GM20431 (cell line): ENCODE results near the gene SLC6A19.

ENCODE experiments used
- in situ Hi-C: fragments of 300-500 bp; cut with MseI, MboI; formaldehyde crosslinking; loops from one replicate; pipeline ENCODE4 v1.15.0; 2020; ENCODE audit warnings: low sequenced_read_pairs; ENCODE audit not compliant: unreplicated experiment

SLC6A19 gene

DNA sequence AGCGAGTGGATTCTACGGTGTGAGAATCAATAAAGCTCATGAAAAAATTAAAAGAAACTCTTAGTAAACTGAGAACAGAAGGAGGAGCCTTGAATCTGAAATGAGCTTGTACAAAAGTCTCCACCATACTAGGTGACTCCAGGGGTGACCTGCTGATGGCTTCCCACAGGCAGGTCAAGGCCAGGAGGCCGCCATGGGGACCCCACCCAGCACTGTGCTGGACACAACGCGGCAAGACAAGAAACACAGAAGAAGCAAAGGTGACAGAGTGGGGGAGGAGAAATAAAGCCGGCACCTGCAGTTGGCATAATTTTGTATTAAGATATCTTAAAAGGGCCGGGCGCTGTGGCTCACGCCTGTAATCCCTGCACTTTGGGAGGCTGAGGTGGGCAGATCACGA, 12.1 kb upstream of the SLC6A19 start:
- in situ Hi-C loops: no loop called here

DNA sequence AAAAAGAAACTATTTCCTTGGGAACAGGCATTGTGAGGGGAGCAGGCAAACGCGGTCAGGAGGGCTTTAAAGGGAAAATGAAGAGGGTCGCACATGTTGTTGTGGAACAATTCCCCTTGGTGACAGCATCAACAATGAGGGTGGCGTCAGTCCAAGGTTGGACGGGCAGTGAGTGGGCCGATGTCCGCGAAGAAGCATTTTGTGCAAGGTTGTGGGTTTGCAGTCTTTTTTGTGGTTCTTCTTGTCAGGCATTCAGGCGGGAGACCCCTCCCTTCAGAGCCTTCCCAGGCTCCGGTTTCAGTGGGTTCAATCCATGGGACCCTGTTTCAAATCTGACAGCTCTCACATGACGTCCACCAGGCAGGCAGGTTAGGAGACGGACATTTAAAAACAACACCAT, 11.1 kb upstream of the SLC6A19 start:
- in situ Hi-C loops: no loop called here

DNA sequence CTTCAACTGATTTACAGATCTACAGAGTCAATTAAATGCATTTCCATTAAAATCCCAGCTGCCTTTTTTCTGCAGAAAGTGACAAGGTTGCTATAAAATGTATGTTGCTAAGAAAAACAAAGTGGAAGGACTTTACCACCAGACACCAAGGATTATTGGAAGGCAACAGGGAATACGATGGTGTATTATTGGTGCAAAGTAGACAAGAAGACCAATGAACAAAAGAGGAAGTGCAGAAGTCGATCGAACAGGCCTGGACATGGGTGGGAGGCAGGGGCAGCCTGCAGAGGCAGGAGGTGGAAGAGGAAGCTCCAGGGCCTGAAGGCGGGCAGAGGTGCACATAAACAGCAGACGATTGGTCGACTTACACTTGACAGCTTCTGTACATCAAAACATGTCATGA, 10.6 kb upstream of the SLC6A19 start:
- in situ Hi-C loops: no loop called here

DNA sequence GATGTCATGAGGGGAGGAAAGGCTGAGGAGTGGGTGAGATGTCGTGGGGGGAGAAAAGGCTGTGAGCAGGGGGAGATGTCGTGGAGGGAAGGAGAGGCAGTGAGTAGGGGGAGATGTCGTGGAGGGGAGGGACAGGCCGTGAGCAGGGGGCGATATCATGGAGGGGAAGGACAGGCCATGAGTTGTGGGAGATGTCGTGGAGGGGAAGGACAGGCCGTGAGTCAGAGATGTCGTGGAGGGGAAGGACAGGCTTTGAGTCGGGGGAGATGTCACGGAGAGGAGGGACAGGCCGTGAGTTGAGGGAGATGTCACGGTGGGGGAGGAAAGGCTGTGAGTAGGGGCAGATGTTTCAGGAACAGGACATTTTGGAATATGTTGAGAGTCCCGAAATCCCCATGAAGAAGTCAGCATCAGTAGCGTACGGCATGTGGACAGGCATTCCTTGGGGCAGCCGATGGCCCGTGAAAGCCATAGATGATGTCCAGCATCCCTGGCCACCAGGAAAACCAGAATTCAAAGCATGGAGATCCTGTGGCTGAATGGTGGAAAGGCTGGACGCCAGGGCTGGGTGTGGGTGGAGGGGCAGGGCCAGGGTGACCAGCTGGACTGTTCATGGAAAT, 8.3 kb upstream of the SLC6A19 start:
- in situ Hi-C loops: no loop called here

DNA sequence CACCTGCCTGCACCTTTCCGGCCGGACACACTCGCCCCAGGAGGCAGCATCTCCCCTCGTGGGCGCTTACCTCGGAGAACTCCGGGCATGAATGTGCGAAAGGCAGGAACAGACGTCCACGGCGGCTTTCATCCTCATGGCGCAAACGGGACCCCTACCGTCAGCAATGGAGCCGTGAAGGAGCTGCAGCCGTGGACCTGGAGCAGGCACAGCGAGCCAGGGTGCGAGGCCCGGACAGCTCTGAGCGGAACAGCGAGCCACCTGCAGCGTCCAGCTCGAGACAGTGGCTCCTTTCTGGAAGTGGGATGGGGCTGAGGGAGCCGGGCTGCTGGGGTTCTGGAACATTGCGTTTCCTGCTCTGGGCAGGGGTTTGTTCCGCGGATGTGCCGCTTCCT, 7.8 kb upstream of the SLC6A19 start:
- in situ Hi-C loops: no loop called here

DNA sequence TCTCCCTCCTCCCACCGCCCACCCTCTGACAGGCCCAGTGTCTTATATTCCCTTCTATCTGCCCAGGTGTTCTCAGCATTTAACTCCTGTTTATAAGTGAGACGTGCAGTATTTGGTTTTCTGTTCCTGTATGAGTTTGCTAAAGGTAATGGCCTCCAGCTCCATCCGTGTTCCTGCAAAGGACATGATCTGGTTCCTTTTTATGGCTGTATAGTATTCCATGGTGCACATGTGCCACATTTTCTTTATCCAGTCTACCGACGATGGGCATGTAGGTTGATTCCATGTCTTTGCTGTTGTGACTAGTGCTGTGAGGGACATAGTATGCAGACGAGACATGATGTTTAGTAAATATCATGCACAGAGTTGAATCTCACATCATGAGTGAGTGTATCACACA, 7.0 kb upstream of the SLC6A19 start:
- in situ Hi-C loops: no loop called here

DNA sequence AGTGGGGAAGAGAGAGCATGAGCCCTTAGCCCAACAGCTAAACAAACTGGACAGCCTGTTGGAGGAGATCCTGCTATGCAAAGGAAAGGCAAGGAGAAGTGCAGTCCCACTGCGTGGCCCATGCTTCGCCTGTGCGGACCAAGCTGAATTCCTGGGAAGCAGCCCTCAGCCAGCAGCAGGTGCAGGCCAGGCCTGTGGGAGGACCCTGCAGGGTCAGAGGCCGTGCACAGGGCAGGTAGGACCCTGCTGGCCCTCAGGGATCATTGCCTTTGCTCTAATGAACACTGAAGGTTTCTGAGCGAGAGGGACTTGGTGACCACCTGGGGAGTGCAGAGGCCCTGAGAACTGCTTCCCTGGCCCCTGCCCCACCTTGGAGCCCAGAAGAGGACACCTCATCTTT, 6.0 kb upstream of the SLC6A19 start:
- in situ Hi-C loops: no loop called here

DNA sequence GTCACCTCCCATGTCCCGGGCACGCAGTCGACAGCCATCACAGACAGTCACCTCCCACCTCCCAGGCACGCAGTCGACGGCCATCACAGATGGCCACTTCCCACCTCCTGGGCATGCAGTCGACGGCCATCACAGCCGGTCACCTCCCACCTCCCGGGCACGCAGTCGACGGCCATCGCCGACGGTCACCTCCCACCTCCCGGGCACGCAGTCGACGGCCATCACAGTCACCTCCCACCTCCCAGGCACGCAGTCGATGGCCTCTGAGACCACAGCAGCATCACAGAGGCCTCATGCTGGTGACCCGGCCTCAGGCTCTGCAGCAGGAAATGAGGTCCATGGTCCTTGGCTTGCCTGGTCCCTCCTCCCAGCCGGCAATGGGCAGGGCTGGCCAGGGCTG, 5.5 kb upstream of the SLC6A19 start:
- in situ Hi-C loops: no loop called here

DNA sequence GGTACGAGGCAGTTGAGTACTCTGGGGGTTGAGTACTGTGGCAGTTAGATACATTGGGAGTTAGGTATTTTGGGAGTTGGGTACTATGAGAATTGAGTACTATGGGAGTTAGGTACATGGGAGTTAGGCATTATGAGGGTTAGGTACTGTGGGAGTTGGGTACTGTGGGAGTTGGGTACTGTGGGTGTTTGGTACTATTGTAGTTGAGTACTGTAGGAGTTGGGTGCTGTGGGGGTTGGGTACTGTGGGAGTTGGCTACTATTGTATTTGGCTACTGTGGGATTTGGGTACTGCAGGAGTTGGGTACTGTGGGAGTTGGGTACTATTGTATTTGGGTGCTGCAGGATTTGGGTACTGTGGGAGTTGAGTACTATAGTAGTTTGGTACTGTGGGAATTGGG, 4.8 kb upstream of the SLC6A19 start:
- in situ Hi-C loops: no loop called here

DNA sequence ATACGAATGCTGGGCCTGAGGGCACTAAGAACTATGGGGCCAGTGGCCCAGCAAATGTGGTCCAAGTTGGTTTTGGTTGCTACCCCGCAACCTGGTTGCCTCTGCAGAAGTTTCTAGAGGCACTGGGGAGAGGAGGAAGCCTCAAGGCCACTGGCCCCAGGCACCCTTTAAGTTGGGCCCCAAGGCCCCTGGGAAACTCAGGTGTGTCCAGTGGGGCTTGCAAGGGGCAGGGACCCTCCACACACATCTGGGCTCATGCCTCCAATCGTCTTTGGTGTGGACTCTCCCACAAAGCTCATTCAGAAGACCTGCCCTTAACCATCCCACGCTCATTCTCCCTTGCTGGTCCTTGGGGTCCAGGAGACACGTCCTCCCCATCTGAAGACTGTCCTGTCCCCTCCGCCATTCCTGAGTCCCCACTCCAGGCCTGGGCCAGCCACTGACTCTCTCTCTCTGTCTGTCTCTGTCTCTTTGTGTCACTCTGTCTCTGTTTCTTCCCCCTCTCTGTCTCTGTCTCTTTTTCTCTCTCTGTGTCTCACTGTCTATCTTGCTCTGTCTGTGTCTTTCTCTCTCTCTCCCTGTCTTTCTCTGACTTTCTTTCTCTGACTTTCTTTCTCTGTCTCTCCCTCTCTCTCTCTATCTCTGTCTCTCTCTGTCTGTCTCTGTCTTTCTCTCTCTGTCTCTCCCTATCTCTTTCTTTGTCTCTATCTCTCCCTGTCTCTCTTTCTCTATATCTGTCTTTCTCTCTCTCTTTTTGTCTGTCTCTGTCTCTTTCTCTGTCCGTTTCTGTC, 3.3 kb upstream of the SLC6A19 start:
- in situ Hi-C loops: no loop called here

DNA sequence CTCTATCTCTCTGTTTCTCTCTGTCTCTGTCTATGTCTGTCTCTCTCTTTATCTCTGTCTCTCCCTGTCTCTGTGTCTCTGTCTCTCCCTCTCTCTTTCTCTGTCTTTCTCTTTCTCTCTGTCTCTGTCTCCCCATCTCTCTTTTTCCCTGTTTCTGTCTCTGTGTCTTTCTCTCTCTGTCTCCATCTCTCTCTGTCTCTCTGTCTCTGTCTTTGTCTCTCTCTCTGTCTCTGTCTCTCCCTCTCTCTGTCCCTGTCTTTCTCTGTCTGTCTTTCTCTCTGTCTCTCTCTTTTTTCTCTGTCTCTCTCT, 2.1 kb upstream of the SLC6A19 start:
- in situ Hi-C loops: no loop called here

DNA sequence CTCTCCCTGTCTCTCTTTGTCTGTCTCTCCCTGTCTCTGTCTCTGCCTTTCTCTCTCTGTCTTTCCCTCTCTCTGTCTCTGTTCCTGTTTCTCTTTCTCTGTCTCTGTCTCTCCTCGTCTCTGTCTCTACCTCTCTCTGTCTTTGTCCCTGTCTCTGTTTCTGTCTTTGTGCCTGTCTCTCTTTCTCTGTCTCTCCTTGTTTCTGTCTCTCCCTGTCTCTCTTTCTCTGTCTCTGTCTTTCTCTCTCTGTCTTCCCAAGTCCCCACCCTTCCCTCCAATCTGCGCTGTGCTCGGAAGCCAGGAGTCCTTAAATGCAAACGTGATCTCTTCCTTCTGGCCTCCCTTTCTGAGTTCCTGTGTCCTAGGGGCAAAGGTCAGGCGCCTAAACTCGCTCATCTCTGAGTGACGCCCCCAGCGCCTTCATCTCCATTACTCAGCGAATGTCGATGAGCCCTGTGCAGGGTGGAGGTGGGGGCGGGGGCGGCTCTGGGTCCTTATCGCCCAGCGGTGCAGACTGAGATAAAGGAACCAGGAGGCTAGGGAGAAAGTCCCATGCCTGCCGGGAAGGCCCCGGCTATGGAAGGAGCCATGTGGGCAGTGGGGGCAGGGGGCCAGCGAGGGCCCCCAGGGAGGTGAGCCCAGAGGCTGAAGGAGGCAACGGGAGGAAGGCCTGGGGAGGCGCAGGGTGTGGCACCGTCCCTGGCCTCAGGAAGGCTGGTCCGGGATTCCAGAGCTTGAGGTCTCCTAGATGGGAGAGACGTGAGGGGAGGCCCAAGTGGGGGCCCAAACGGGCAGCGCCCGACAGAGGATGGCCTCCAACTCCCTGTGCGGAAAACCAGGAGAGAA, 1.5 kb upstream of the SLC6A19 start:
- in situ Hi-C loops: no loop called here

DNA sequence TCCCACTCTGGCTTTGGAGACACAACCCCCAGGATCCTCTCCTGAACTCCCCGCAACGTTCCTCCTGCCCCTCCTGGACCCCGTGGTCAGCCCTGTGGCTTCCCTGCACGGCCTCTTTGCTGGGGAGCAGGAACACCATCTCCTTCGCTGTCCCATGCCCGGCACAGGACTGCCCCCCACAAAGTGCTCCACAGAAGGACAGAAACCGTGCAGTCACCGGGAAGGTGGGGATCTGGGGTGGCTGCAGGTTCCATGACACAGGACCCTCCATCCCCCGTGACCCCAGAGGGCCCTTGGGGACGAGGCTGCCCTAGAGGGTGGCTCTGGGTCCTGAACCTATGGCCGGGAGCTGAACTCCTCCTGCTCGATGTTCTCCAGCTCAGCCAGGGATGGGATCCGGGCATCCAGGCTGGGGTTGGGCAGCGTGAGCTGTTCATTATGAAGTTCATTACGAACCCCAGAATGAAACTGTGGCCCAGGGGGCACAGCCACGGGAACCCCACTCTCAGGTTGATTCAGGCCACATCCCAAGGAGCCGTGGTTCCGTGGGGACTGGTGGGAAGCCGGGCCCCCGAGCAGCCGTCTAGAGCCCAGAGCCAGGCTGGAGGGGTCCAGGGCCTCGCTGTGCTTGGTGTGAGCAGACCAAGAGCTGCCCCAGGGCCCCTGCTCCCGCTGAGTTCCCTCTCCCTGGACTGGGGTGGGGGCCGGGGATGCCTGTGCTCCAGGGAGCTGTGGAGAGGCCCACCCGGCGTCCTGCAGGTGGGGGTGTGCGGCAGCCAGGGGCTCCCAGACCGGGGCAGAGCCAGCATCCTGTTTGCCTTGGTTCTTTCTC, 684 bp upstream of the SLC6A19 start:
- in situ Hi-C loops: no loop called here

DNA sequence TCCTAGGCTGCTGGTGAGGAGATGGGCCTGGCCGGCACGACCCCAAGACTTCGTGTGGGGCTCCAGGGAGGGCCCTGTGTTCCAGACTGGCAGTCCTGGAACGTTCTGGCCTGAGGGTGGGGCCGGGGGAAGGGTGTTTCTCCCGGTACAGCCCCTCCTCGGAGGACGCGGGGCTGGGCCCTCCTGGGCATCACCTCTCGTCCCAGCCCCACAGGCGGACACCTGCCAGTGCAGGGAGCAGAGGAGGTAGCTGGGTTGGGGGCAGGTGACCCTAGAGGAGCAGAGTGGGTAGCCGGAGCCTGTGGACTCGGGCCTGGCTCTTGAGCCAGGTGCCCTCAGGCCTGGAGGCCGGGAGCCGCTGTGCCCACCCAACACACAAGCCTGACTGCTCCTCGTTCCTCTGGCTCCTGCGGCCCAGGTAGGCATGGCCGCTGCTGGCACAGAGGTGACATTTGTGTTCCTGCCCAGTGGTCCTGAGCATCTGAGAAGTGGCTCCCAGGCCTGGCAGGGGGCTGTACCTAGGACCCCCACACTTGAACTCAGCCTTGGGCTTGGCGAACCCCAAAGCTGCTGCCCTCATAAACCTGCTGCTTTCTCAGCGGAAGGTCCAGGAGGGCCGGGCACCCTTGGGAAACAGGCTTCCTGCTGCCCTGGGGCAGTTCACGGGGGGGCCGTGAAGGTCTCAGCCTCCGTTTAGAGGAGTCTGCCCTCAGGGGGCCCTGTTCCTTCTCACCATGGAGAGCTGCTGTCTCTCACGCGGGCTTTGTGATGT, 817 bp downstream of the SLC6A19 start:
- in situ Hi-C loops: no loop called here

DNA sequence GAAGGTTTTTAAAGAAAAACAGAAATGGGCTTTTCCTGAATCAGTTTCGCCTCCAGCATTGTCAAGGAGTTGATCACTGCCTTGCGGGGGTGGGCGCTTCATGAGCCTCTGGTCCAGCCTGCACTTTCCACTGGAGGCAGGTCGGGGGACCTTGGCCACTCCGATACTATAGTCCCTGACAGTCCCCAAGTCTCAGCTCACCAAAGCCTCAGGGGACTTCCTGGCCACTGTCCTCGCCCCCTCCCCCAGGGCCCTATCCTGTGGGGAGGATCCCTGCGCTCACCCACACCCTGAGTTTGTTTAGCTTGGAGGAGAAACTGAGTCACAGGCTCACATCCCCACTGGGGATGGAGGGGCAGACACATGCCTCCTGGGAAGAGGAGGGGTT, 1.4 kb downstream of the SLC6A19 start:
- in situ Hi-C loops: no loop called here

DNA sequence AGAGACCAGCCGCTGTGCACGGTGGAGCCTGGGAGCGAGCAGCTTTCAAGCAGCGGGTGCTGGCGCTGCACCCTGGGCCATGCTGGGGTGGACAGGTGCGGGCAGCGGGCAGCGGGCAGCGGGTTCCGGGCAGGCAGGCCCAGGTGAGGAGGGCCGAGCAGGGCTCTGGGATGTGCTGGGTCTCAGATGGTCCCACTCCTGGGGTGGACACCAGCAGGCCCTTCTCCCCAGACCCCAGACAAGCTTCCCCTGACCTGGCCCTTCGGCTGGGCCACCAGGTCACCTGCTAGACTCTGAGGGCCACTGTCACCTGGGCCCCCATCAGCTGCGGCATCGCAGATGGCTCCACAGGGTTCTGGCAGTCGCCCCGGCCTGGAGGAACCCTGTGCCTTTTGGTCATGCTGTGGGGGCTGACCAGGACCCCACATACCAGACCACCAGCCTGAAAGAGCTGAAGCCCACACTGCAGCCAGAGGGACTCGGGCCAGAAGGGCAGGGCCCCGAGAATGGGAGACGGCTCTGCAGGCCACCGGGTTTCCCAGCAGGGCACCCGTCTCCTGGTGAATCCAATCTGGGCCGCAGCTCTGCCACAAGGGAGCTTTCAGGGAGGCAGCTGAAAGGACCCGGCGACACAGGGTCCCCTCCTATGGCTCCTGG, 2.0 kb downstream of the SLC6A19 start:
- in situ Hi-C loops: no loop called here

DNA sequence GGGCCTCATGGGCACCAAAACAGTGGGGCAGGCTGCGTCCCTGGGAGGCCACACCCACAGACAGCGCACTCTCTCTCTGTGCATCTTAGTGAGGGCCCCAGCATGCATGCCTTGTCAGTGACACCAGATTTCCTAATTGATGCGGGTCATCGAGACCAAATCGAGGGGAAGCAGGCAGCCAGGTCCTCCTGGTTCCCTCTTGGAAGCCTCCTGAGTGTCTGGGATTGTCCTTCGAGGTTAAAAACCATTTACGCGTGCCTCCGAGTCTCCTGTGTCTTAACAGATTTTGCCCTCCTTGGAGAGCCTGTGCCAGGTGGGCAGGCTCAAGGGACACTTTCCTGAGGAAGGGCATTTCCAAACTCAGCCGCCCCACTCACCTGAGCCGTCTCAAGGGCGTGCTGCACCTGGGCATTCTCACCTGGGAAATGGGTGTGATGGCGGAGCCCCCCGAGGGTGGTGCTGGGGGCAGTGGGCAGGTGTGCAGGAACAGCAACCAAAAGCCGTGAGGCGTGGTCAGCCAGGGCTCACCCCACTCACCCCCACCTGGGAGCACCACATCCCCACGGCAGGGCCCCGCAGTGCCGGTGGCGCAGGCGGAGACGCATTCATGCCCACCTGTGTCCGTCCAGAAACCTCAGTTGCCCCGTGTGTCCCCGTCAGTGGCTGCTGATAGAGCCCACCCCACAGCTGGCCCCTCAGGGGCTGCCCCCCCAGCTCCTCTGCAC, 2.7 kb downstream of the SLC6A19 start:
- in situ Hi-C loops: no loop called here

DNA sequence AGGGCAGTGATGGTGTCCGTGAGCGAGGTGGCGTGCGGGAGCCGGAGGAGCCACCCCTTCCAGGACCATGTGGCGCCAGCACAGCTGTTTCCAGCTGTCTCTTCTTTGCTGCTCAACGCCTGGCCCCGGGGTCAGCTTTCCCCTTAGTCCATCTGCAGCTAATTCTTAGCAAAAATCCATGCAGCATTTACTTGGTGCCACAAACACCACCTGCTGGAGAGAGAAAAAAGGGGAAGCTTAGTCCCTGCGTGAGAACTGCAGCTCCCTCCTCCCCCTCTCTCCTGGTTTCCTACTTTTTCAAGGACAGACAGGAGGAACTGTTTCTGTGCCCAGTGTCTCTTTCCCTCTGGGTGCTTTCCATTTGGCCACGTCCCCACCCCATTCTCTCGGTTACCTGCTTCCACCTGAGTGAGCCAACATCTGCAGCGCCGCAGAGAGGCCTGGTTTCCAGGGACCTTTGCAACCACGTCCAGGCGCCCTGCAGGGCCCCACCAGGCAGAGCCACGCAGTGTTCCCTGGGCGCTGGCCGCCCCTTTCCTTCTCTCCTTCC, 3.4 kb downstream of the SLC6A19 start:
- in situ Hi-C loops: no loop called here
